ENCODE data around the gene SPI1.

DNA sequence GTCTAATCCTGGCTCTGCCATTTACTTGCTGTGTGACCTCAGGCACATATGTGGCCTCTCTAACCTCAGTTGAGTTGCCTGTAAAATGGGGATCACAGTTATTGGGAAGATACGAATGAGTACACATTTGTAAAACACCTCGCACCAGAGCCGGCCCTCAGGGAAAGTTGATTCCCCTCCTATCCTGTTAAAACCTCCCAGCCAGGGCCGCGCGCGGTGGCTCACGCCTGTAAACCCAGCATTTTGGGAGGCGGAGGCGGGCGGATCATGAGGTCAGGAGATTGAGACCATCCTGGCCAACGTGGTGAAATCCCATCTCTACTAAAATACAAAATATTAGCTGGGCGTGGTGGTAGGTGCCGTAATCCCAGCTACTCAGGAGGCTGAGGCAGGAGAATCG is 18.0 kb downstream of the SPI1 start:
- TF ChIP-seq, protein P1, sequence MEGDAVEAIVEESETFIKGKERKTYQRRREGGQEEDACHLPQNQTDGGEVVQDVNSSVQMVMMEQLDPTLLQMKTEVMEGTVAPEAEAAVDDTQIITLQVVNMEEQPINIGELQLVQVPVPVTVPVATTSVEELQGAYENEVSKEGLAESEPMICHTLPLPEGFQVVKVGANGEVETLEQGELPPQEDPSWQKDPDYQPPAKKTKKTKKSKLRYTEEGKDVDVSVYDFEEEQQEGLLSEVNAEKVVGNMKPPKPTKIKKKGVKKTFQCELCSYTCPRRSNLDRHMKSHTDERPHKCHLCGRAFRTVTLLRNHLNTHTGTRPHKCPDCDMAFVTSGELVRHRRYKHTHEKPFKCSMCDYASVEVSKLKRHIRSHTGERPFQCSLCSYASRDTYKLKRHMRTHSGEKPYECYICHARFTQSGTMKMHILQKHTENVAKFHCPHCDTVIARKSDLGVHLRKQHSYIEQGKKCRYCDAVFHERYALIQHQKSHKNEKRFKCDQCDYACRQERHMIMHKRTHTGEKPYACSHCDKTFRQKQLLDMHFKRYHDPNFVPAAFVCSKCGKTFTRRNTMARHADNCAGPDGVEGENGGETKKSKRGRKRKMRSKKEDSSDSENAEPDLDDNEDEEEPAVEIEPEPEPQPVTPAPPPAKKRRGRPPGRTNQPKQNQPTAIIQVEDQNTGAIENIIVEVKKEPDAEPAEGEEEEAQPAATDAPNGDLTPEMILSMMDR (IDR thresholded peaks at IDR 0.05) = no peak
- no peak for TF ChIP-seq POLR2A (IDR thresholded peaks at IDR 0.05)

Data from esophagus squamous epithelium (tissue), 4 donors.